Astrocyte of the cerebellum (primary cell): ENCODE results near the gene NPAS1.

Experiments used
- DNase-seq: peaks from one replicate; pipeline ENCODE4 v3.0.0-alpha.2; 2011; ENCODE audit warnings: low read depth
- H3K4me3 ChIP-seq: 2 replicates; pipeline ENCODE4 v1.5.1; 2011; ENCODE audit warnings: mild to moderate bottlenecking, low read depth, low read length, moderate library complexity
- in situ Hi-C: cut with HindIII; loops from 2 replicates; pipeline ENCODE4 v1.10.0; 2017; ENCODE audit warnings: low sequenced_read_pairs
- TF ChIP-seq, protein P1 (sequence below): IDR thresholded peaks from 2 replicates; pipeline ENCODE4 v1.5.1; 2012; ENCODE audit warnings: low read length, low read depth, moderate library complexity, mild to moderate bottlenecking; ENCODE audit errors: missing control alignments

NPAS1 gene

GRCh38 chr19:47056411-47056810 is 36.8 kb downstream of the NPAS1 start:
- in situ Hi-C loops = no loop called here
- no peak for DNase-seq
- no peak overlapping the region for H3K4me3 ChIP-seq
- TF ChIP-seq, protein P1, sequence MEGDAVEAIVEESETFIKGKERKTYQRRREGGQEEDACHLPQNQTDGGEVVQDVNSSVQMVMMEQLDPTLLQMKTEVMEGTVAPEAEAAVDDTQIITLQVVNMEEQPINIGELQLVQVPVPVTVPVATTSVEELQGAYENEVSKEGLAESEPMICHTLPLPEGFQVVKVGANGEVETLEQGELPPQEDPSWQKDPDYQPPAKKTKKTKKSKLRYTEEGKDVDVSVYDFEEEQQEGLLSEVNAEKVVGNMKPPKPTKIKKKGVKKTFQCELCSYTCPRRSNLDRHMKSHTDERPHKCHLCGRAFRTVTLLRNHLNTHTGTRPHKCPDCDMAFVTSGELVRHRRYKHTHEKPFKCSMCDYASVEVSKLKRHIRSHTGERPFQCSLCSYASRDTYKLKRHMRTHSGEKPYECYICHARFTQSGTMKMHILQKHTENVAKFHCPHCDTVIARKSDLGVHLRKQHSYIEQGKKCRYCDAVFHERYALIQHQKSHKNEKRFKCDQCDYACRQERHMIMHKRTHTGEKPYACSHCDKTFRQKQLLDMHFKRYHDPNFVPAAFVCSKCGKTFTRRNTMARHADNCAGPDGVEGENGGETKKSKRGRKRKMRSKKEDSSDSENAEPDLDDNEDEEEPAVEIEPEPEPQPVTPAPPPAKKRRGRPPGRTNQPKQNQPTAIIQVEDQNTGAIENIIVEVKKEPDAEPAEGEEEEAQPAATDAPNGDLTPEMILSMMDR = no peak

DNA sequence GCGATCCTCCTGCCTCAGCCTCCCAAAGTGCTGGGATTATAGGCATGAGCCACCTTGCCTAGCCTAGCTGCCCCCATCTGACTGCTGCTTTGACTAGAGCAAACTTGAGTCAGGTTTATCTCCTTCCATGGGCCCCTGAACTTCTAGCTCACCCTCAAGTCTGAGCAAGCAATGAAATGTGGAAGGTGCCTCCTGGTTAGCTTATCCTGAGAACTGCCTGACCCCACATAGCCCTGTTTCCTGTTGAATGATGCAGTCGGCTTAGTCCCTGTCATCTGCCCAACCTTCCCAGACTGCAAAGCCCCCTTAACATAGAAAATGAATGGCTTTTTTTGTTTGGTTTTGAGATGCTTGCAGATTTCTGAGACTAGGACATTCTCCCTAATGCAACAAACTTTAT is 37.7 kb downstream of the NPAS1 start:
- no peak overlapping the region for H3K4me3 ChIP-seq
- in situ Hi-C loops = no loop called here
- no peak for DNase-seq
- TF ChIP-seq, protein P1 = no peak

DNA sequence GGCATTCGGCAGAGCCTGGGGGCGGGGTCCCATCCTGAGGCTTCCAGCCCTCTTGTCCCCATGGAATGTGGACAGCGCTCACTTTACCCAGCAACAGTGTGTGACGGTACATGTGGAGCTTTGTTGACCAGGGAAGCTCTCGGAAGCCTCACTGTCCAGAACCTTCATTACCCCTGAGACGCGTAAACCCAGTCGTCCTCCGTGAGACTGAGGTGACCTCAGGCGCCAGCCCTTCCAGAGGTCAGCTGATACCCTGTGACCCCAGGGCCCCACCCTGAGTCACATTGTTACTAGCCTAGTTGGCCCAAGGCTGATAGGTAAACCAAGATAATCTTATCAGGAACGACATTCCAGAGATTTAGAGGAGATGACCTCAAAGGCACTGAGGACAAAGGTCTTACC is 39.0 kb downstream of the NPAS1 start:
- in situ Hi-C loops = no loop called here
- H3K4me3 ChIP-seq = no peak overlapping the region
- no peak for DNase-seq
- TF ChIP-seq, protein P1 = no peak

GRCh38 chr19:47063874-47064273 is 44.2 kb downstream of the NPAS1 start:
- H3K4me3 ChIP-seq = no peak overlapping the region
- TF ChIP-seq, protein P1 = no peak
- no peak for DNase-seq
- in situ Hi-C loops = no loop called here

DNA sequence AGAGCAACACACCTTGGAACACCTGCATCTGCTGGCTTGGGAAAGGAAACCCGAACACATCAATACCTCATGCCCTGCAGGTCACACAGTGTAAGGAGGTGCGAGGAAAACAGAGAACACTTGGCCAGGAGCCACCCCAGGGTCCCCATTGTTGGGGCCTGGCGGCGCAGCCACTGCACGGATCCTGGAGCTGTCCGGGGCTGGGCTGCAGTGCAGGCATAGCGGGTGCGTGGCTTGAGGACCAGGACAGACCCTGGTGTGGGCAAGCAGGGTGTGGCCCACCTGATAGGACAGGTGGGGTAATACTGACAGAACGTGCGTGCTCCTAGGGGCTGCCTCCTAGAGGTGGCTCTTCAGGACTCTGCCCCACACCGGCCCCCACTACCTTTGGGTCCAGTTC is 45.6 kb downstream of the NPAS1 start:
- DNase-seq = no peak
- in situ Hi-C loops = no loop called here
- no peak overlapping the region for H3K4me3 ChIP-seq
- TF ChIP-seq, protein P1 = no peak

- TF ChIP-seq, protein P1 = no peak
- in situ Hi-C loops = no loop called here
Observed at GRCh38 chr19:47066376-47067214, 47.0 kb downstream of the NPAS1 start.

More at GRCh38 chr19:47066376-47067214, 47.0 kb downstream of the NPAS1 start:
- no peak for DNase-seq
- H3K4me3 ChIP-seq = no peak overlapping the region
